Loucy (cell line): Measurements from ENCODE around the gene IGFBP2.

Experiments
- EZH2phosphoT487 ChIP-seq: fragments of 200-600 bp; IDR thresholded peaks from 2 replicates; pipeline ENCODE4 v1.6.1; 2018; ENCODE audit warnings: antibody characterized with exemption, mild to moderate bottlenecking, moderate library complexity, borderline replicate concordance
- TF ChIP-seq, protein P1 (sequence below): fragments of 200-600 bp; sonication (generic); conservative IDR thresholded peaks from 2 replicates; pipeline ENCODE4 v1.5.1; 2014; ENCODE audit warnings: mild to moderate bottlenecking, antibody characterized with exemption, low read length

DNA sequence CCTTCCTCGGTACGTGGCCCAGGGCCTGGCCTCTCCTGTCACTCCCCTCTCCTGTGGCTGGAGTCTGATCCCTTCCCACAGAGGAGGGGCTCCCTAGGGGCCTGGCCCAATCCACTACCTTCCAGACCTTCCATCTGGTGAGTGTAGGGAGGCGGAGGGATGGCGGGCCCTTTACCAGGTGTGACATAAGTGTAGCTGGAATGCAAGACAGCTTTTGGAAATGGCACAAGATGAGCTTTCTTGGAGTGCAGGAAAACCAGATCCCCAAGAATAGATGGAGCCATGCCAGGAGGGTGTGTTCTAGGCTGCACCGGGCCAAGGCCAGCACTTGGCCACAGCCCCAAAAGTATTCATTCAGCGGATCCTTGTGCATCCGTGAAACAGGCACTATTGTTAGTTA, 32.0 kb downstream of the IGFBP2 start:
- TF ChIP-seq, protein P1, sequence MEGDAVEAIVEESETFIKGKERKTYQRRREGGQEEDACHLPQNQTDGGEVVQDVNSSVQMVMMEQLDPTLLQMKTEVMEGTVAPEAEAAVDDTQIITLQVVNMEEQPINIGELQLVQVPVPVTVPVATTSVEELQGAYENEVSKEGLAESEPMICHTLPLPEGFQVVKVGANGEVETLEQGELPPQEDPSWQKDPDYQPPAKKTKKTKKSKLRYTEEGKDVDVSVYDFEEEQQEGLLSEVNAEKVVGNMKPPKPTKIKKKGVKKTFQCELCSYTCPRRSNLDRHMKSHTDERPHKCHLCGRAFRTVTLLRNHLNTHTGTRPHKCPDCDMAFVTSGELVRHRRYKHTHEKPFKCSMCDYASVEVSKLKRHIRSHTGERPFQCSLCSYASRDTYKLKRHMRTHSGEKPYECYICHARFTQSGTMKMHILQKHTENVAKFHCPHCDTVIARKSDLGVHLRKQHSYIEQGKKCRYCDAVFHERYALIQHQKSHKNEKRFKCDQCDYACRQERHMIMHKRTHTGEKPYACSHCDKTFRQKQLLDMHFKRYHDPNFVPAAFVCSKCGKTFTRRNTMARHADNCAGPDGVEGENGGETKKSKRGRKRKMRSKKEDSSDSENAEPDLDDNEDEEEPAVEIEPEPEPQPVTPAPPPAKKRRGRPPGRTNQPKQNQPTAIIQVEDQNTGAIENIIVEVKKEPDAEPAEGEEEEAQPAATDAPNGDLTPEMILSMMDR, result no peak
- TF ChIP-seq EZH2phosphoT487, result no peak
